Stimulated activated CD8-positive, alpha-beta memory T cell treated with anti-CD3 and anti-CD28 coated beads, Interleukin-15, amount 100 ng/mL, for 24 hours (primary cell): ENCODE data around the gene ZBTB40.

Experiments
- DNase-seq: peaks from one replicate; pipeline ENCODE4 v3.0.0-alpha.2; 2020; ENCODE audit warnings: low read depth

The ZBTB40 gene

DNA sequence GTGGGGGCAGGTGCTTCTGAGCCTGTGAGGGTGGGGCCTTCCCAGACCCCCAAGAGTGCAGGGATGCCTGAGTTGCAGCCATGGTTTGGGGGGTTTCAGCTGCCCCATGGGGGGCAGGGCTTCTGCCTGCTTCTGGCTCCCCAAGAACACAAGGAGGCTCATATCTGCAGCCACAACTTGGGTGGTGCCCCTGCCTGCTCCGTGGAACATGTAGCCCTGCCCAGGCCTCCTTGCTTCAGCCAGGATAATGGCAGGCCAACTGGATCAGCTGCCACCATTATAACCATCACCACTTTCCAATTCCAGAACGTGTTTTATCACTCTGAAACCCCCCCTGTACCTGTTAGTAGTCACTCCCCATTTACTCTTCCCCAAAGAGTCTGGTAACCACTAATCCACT lies 14.0 kb downstream of the ZBTB40 start:
- no peak for DNase-seq

DNA sequence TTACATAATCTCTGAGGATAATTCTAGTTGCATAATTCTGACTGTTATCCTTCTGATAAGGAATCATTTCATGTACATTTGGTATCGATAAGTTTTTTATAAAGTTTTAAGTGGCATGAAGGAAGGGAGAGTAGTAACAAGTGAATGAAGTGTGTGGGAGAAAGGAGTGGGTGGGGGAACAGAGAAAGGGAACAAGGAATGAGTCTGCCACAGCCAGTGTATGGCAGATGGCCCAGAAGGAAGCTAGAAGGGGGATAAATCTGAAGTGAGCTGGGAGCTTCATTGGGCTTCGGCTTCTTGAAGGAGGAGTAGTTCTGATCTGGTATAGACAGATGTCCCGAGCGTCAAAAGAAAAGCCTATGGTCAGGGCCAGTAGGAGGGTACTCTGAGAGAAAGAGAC lies 18.6 kb downstream of the ZBTB40 start:
- DNase-seq, result no peak

DNA sequence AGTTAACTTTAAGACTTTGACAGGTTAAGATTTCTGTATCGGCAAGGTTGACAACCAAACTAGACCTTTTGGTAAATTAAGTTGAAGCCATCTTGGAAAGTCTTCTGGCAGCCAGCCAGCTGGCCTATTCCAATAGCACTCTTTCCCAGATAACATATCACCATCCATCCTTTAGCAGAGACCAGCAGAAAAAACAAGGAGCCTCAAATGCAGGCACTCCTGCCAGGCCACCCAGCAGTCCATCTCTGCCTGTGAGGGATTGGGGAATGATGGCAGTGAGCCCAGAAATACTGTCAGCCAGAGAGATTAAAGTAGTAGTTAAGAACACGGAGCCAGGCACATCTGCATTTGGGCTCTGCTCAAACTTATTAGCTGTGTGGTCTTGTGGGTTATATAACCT lies 19.4 kb downstream of the ZBTB40 start:
- DNase-seq, result no peak

GRCh38 chr1:22471610-22472009 lies 20.0 kb downstream of the ZBTB40 start:
- DNase-seq, result no peak

DNA sequence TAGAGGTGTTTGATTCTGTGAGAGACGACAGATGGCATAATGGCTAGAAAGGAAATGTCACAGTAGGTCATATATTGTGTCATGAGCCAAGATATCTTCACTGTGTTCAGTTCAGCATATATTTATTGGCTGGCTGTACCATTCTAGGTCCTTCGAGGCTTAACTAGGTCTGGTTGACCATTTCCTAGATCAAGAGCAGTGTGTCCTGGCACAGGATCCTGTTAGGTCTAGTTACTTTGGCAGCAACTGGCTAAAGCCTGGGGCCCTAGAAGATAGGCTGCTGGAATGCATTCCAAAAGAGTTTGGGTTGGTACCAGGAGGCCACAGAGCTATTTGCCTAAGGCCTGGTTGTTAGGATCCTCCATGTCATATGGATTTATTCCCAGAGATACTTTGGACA lies 20.9 kb downstream of the ZBTB40 start:
- no peak for DNase-seq

DNA sequence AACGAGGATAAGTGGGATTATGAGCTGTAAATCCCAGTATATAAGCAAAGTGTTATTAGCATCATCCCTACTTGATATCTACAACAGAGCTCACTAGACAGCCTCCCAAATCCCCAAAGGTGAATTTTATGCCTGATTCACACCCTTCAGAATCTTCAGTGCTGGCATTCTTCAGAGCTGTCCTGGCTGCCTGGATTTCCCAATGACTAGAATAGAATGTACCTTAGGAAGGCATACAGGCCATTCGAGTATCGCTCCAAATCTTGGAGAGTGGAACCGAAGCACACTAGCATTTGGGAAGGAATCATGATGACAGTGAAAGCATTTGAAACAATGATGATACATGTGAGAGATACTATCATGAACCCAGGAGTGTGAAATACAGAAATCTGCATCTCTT lies 22.3 kb downstream of the ZBTB40 start:
- DNase-seq, result no peak

DNA sequence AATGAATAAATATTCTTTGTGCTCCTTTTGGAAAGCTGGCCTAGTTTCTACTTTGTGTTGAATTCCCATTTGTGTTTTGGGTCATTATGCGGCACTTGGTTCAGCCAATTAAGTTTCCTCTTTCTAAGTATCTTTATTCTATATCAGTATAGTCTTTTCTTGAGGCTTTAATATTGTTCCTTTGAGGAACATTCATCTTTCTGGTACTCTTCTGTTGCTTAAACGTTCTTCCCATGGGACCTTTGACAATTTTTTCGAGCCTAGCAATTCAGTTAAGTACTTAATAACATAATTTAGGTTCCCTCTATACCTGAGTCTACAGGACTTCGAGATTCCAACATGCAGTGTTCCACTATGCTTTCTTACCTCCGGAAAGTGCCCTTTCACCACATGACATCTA lies 24.9 kb downstream of the ZBTB40 start:
- DNase-seq, result no peak

DNA sequence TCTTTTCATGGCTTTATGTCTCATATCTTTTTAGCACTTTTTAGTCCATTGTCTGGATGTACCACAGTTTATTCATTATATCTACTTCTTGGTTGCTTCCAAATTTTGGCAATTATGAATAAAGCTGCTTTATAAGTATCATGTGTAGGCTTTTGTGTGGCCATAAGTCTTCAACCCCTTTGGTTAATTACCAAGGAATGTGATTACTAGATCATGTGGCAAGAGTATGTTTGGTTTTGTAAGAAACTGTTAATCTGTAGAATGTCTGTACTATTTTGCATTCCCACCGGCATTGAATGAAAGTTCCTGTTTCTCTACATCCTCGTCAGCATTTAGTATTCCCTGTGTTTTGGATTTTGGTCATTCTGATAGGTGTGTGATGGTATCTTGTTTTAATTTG lies 31.5 kb downstream of the ZBTB40 start:
- no peak for DNase-seq

- no peak for DNase-seq
These were observed 33.2 kb downstream of the ZBTB40 start for GRCh38 chr1:22484706-22485345.

DNA sequence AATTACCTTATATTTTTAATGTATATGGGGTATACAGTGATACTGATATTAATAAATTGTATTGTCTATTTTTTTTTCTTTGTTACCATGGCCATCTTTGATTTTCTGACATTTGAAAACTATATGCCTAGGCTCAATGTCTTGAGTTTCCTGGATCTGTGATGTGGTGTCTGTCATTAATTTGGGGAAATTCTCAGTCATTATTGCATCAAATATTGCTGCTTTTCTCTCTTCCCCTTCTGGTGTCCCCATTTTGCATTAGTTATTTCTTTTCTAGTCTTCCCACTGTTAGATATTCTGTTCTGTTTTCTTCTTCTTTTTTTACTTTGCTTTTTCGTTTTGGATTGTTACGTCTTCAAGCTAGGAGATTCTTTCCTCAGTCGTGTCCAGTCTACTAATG lies 33.8 kb downstream of the ZBTB40 start:
- DNase-seq, result no peak

GRCh38 chr1:22487781-22488180 lies 36.1 kb downstream of the ZBTB40 start:
- no peak for DNase-seq

DNA sequence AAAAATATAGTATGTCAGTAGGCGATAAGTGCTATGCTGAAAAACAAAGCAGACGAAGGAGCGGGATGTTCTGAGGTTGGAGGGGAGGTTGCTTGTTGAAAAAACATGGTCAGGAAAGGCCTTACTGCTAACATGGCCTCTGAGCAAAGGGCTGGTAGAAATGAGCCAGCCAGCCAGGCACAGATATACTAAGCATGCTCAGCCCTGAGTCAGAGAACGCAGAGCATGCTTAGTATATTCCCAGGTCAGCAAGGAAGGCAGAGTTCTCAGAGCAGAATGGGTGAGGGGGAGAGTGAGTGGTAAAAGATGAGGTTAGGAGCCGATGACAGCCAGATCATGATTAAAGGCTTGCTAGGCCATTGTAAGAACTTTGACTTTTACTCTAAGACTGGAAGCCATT lies 36.7 kb downstream of the ZBTB40 start:
- no peak for DNase-seq

DNA sequence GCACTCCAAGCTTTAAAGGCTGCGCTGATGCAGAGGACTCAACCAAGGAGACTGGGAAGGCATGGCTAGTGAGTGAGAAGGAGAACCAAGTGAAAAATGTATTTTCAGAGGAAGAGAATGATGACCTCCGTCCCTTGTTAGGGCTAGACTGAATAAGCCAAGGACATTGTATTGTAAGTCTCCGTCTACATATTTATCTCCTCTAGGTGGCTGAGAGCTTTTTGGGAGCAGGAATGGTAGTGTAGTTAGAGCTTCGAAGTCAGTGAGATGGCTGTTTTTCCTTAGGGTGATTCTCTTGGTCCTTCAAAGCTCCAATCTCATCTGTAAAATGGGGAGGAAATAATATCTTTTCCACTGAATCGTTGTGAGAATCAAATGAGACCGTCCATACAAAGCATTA lies 37.6 kb downstream of the ZBTB40 start:
- DNase-seq, result no peak

GRCh38 chr1:22489823-22490222 lies 38.2 kb downstream of the ZBTB40 start:
- DNase-seq, result no peak

DNA sequence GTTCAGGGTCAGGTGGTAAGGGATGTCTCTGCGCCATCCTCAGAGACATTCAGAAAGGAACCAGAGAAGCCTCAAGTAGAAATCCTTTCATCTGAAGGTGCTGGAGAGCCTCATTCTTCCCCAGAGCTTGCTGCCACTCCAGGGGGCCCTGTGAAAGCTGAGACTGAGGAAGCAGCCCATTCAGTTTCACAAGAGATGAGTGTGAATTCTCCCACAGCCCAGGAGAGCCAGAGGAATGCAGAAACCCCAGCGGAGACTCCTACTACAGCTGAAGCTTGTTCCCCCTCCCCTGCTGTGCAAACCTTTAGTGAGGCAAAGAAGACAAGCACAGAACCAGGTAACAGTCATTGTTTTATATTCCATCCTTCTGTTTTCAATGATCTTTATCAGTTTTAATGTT lies 38.7 kb downstream of the ZBTB40 start:
- no peak for DNase-seq

- DNase-seq, result no peak
These were observed 40.5 kb downstream of the ZBTB40 start for GRCh38 chr1:22491995-22492715.

DNA sequence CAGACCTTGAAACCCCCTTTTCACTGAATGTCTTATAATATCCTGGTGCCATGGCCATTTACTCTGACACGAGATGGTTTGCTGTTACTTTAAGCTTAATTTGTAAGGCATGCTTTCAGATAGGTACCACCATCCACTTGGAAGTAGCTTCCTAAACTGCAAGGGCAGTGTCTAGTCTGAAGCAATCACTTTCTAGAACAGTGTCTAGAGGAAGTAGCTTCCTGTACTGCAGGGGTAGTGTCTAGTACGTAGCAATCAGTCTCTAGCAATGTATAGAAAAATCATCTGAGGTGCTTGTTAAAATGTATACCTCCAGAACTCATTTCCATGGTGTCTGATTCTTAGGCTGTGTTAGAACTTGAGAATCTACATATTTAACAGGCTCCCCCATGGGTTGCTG lies 42.5 kb downstream of the ZBTB40 start:
- DNase-seq, result no peak

- DNase-seq, result no peak
These were observed 43.4 kb downstream of the ZBTB40 start for GRCh38 chr1:22494943-22495579.

DNA sequence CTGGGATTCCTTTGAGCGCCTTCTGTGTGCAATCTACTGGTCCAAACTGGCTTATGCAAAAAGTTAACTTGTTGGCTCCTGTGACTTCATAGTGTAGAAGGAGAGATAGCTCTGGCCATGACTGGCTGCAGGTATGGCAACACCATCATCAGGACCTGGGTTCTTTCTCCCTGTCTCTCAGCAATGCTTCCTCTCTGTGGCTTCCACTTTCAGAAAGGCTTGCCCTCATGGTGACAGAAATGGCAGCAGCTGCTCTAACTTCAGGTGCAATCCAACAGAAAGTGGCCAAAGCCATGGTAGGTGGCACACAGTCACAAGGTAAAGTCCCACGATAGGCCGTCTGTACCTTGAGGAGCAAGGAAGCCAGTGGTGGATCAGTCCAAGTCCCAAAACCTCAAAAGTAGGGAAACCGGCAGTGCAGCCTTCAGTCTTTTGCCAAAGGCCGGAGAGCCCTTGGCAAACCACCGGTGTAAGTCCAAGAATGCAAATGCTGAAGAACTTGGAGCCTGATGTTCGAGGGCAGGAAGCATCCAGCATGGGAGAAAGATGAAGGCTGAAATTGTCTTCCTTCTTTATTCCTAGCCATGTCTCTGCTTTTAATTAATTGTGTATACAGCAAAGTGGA lies 45.0 kb downstream of the ZBTB40 start:
- DNase-seq, result no peak

DNA sequence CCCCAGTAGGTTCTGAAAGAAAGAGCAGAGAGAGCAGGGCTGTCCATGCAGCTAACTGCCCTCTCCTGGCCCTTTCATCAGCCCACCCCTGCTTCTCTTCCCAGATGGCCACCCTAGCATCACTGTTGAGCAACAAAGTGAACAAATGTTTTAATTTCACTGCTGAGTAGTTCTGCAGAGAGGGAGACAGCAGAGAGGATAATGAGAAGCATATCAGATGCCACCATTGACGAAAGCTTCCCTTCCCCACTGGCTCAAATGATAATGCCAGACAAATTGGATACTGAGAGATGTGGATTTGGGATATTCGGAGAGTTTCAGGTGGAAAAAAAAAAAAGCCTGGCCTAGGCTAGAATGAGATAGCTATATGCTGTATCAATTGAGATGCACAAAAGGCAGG lies 46.8 kb downstream of the ZBTB40 start:
- DNase-seq, result no peak

DNA sequence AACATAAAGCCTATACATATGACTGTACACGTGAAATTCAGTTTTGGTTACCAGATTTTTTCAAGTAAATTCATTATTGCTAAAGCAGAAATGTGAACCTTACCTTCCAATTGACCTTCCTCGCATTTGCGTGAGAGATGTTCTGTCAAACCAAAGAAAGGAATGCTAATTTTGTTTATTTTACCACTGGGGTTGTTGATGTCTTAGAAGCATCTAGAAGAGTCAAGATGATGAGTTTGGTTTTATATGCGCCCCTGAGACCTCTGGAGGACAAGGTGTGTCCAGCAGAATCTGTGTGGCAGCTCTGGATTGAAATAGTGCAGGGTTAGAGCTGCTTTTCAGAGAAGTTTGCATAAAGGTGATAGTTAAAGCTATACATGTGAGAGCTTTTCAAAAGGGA lies 48.4 kb downstream of the ZBTB40 start:
- DNase-seq, result no peak

DNA sequence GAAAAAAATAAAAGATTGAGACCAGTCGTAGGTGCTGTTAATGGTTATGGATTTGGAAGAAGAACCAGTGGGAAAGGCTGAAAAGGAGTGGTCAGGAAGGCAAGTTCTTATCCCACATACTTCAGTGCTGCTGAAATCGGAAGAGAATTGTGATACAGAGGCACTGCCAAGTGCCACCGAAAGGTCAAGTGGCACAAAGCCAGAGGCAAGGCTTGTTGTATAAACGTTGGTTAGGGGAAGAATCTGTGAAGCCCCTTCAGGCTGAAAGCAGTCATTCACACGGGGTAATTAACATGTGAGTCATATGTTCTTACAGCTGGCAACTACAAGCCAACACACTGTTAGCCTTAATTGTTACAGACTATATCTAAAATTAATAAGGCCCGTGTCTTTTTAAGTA lies 48.8 kb downstream of the ZBTB40 start:
- no peak for DNase-seq

- no peak for DNase-seq
These were observed 50.6 kb downstream of the ZBTB40 start for GRCh38 chr1:22502202-22502601.
